Vagina (tissue), 2 donors: ENCODE measurements around the gene ZMIZ1. TPM values are rescaled to one million over a fixed set of nuclear protein-coding genes. Genes with fewer than 3 reads are reported as not detected.

Source experiments
- DNase-seq, 2 donors: peaks; one replicate each; pipeline ENCODE4 v3.0.0-alpha.2; 2017; ENCODE audit errors: extremely low spot score in 2 of 2
- H3K27ac ChIP-seq: fragments of 200-600 bp; sonication (generic); one replicate; pipeline ENCODE4 v1.5.1; 2019
- H3K27me3 ChIP-seq: fragments of 200-600 bp; sonication (generic); one replicate; pipeline ENCODE4 v1.5.1; 2019
- H3K36me3 ChIP-seq, 2 donors: fragments of 200-600 bp; sonication (generic); one replicate each; pipeline ENCODE4 v1.5.1; 2017 to 2019
- H3K4me1 ChIP-seq: fragments of 200-600 bp; sonication (generic); one replicate; pipeline ENCODE4 v1.5.1; 2019
- H3K4me3 ChIP-seq, 2 donors: fragments of 200-600 bp; sonication (generic); 1 replicate in 1 of 2; 2 replicates in 1 of 2; pipeline ENCODE4 v1.5.1; 2016 to 2019
- H3K9me3 ChIP-seq: fragments of 200-600 bp; sonication (generic); one replicate; pipeline ENCODE4 v1.5.1; 2019
- POLR2A ChIP-seq, 2 donors: fragments of 450-650 bp; IDR thresholded peaks; one replicate each; pipeline ENCODE4 v1.6.1; 2017; ENCODE audit warnings: antibody characterized with exemption in 2 of 2, mild to moderate bottlenecking in 2 of 2, moderate library complexity in 2 of 2
- POLR2AphosphoS5 ChIP-seq, 2 donors: sonication (generic); formaldehyde crosslinking; IDR thresholded peaks; one replicate each; pipeline ENCODE4 v1.9.0; 2017; ENCODE audit warnings: antibody characterized with exemption in 2 of 2, mild to moderate bottlenecking in 2 of 2, low read depth in 1 of 2; ENCODE audit not compliant: insufficient read depth in 1 of 2
- intact Hi-C: fragments of 100-400 bp; cut with DNase I; formaldehyde crosslinking; loops from one replicate; pipeline ENCODE4 v1.15.1; 2023
- total RNA-seq: library from RNA; depleted of rRNA; stranded (reverse); fragments of >200 nt; gene quantifications from one replicate; pipeline ENCODE4 v1.2.3, GENCODE V29; 2016
- TF ChIP-seq, protein P1 (sequence below), 3 experiments: fragments of 450-650 bp in 2 of 3; fragments of 200-600 bp in 1 of 3; sonication (generic) in 1 of 3; IDR thresholded peaks; one replicate each; pipeline ENCODE4 v1.5.1; 2017 to 2019; ENCODE audit warnings: antibody characterized with exemption in 3 of 3, mild to moderate bottlenecking in 2 of 3, moderate library complexity in 2 of 3

Gene ZMIZ1
- total RNA-seq, 1 donor from 2014 or later, result 61.4 TPM

DNA sequence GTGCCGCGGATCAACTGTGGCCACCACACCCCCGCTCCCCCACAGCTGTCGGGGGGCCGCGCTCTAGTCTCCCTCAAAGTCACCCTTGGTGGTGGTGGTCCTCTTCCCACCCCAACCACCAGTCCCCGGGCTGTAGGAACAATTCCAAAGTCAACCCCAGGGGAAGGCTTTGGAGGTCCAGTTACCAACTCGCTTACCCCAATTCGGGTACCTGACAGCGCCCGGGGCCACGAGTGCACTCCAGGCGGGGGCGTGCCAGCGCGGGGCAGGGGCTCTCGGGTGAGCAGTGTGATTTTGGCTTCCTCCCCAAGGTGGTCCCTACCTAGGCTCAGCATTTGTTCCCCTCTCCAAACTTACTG is 584 bp upstream of the ZMIZ1 start:
- Histone ChIP-seq H3K27me3 (no peaks in the 10 kb centered on the region), H3K27ac (peak overlapping the region; percentile 97), H3K4me3 (peak overlapping the region; percentile 72 to 96), H3K9me3 (no peaks in the 10 kb centered on the region), H3K4me1 (peaks cover 28% of the 10 kb centered on the region), H3K36me3 (no peaks in the 10 kb centered on the region)
- intact Hi-C loops, result loop anchor here (5.0 kb wide), 2 partner anchors 124 to 766 kb away; no protein-coding TSS in a partner anchor
- no peak for DNase-seq
- TF ChIP-seq POLR2AphosphoS5 (IDR thresholded peaks at IDR 0.05; ENCODE audit: insufficient read depth in 1 of 2, low read depth in 1 of 2), result no peak
- TF ChIP-seq, protein P1, sequence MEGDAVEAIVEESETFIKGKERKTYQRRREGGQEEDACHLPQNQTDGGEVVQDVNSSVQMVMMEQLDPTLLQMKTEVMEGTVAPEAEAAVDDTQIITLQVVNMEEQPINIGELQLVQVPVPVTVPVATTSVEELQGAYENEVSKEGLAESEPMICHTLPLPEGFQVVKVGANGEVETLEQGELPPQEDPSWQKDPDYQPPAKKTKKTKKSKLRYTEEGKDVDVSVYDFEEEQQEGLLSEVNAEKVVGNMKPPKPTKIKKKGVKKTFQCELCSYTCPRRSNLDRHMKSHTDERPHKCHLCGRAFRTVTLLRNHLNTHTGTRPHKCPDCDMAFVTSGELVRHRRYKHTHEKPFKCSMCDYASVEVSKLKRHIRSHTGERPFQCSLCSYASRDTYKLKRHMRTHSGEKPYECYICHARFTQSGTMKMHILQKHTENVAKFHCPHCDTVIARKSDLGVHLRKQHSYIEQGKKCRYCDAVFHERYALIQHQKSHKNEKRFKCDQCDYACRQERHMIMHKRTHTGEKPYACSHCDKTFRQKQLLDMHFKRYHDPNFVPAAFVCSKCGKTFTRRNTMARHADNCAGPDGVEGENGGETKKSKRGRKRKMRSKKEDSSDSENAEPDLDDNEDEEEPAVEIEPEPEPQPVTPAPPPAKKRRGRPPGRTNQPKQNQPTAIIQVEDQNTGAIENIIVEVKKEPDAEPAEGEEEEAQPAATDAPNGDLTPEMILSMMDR (IDR thresholded peaks at IDR 0.05), result no peak
- TF ChIP-seq POLR2A (IDR thresholded peaks at IDR 0.05), result no peak

DNA sequence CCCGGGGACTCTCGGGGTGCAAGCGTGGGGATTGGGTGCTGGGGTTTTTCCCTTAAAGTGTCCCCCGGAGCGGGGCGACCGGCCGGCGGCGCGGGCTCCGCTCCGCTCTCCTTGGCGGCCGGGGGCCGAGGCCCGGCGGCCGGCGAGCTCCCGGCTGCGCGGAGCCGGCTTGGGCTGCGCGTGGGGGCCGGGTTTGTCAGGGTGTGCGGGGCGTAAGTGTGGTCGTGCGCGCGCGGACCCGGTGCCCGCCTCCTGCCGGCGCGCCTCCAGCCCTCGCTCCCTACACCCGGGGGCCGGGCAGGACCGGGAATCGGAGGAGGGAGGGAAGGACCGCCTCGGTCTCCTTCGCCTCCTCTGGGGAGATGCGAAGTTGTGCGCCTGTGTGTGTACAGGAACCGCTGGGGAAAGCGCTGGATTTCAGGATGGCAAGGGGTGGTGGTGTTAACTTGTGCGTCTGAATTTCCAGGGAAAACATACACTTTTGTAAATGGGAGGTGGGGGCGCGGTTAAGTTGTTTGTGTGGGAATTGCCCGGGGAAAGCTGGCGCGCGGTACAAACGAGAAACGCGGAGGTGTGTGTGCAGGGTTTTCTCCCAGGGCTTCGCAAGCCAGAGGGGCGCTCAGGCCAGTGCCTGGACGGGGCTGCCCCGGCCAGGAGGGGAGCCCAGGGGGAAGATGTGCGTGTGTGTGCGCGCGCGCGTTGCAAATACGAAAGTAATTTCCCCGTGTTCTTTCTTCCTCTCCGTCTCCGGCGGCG is 737 bp downstream of the ZMIZ1 start:
- Histone ChIP-seq H3K27me3 (no peaks in the 10 kb centered on the region), H3K9me3 (no peaks in the 10 kb centered on the region), H3K36me3 (no peaks in the 10 kb centered on the region), H3K4me3 (peak overlapping the region; percentile 72 to 96), H3K27ac (peak overlapping the region; percentile 97), H3K4me1 (peaks cover 42% of the 10 kb centered on the region)
- TF ChIP-seq POLR2AphosphoS5 (IDR thresholded peaks at IDR 0.05; ENCODE audit: insufficient read depth in 1 of 2, low read depth in 1 of 2), result peak in 1 of 2 donors; percentile 48
- TF ChIP-seq, protein P1 (IDR thresholded peaks at IDR 0.05), result no peak
- intact Hi-C loops, result loop anchor here (5.0 kb wide), 3 partner anchors 73 to 767 kb away; no protein-coding TSS in a partner anchor
- DNase-seq, result no peak

DNA sequence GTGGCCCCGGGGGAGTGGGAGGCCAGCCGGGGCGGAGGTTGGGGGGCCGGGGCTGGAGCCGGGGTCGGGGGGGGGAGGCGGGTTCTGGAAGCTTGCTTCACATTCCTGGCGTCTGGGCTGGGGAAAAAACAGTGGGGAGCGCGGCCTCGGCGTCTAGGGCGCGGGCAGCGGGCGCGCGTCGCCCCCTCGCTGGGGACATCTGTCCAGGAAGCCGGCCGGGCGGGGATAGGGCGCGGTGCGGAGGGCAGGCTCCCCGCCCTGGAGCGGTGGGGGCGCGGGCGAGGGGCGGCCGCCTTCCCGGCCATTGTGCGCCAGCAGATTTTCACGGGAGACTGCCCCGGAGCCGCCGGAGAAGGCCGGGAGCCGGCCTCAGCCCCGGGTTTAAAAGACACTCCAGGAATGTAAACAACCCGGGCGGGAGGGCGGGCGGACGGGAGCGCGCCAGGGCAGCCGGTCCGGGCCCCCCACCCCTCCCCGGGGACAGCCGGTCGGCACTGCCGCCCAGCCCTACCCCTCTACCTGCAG is 1.4 kb downstream of the ZMIZ1 start:
- peaks cover 48% of the 10 kb centered on the region for H3K4me1 ChIP-seq
- intact Hi-C loops, result loop anchor here (5.0 kb wide), 1 partner anchor 72 kb away; no protein-coding TSS in a partner anchor
- no peaks in the 10 kb centered on the region for H3K36me3 ChIP-seq
- no peak for DNase-seq
- H3K9me3 ChIP-seq, result no peaks in the 10 kb centered on the region
- TF ChIP-seq POLR2A (IDR thresholded peaks at IDR 0.05), result no peak
- TF ChIP-seq, protein P1 (IDR thresholded peaks at IDR 0.05), result no peak
- no peak for TF ChIP-seq POLR2AphosphoS5 (IDR thresholded peaks at IDR 0.05; ENCODE audit: insufficient read depth in 1 of 2, low read depth in 1 of 2)
- H3K27ac ChIP-seq, result peak overlapping the region; percentile 97
- H3K27me3 ChIP-seq, result no peaks in the 10 kb centered on the region
- peak overlapping the region; percentile 72 to 96 for H3K4me3 ChIP-seq

DNA sequence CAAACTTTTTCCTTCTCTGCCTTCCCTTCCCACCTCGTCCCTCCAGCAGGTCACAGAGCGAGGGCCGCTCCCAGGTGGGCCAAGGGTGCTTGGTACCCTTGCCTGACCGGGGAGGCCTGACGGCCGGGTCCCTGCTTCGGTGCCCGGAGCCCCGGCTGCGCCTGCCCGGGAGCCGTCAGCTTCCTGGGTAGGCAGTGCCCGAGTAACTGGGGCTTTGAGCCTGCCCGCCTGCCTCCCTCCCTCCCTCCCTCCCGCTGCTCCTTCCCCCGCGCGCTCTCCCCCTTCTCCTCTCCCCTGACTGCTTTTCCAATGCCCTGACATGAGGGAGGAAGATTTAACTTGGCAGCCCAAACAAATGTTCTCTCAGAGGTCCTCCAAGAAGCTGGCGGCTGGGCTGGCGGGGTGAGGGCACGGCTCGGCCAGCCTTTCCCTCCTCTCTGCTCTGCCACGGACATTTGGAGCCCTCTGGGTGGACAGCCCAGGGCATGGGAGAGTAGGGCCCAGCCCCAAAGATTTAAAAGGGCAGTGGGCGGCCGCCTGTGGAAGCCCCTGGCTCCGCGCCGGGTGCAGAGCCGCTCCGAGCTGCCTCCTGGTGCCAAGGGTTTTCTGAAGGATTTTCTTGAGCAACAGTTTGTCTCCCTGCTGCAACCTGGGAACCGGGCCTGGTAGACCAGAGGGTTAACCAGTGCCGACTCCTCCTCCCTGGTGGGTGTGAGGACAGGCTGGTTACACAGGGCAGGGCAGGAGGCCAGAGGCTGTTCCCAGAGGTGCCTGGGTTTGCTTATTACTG is 2.0 kb downstream of the ZMIZ1 start:
- intact Hi-C loops, result loop anchor here (5.0 kb wide), 1 partner anchor 72 kb away; no protein-coding TSS in a partner anchor
- Histone ChIP-seq H3K9me3 (no peaks in the 10 kb centered on the region), H3K4me1 (peaks cover 55% of the 10 kb centered on the region), H3K4me3 (peak overlapping the region; percentile 72 to 96), H3K27me3 (no peaks in the 10 kb centered on the region), H3K27ac (peak overlapping the region; percentile 97), H3K36me3 (no peaks in the 10 kb centered on the region)
- peak in 1 of 2 donors; percentile 98 for DNase-seq
- TF ChIP-seq, protein P1 (IDR thresholded peaks at IDR 0.05), result no peak
- peak; percentile 86 to 90 for TF ChIP-seq POLR2AphosphoS5 (IDR thresholded peaks at IDR 0.05; ENCODE audit: insufficient read depth in 1 of 2, low read depth in 1 of 2)
- peak in 1 of 2 donors; percentile 20 for TF ChIP-seq POLR2A (IDR thresholded peaks at IDR 0.05)
